HepG2 (cell line): Measurements from ENCODE around the gene CMIP. TPM values are rescaled to one million over a fixed set of nuclear protein-coding genes. Genes with fewer than 3 reads are reported as not detected.

Source experiments
- AKAP8 ChIP-seq: sonication (generic); formaldehyde crosslinking; IDR thresholded peaks from 2 replicates; pipeline ENCODE4 v1.5.1; 2020; ENCODE audit warnings: mild to moderate bottlenecking, missing genetic modification reagents
- CBX1 ChIP-seq: IDR thresholded peaks from one replicate; pipeline ENCODE4 v1.6.1; 2016; ENCODE audit warnings: antibody characterized with exemption, low read depth
- CEBPG ChIP-seq: IDR thresholded peaks from 2 replicates; pipeline ENCODE4 v1.6.1; 2016
- CTCF ChIP-seq: sonication (generic); formaldehyde crosslinking; IDR thresholded peaks from 2 replicates; pipeline ENCODE4 v1.5.0; 2020; ENCODE audit warnings: mild to moderate bottlenecking, missing genetic modification reagents, moderate library complexity
- HES4 ChIP-seq: sonication (generic); formaldehyde crosslinking; IDR thresholded peaks from 2 replicates; pipeline ENCODE4 v1.9.0; 2021; ENCODE audit warnings: mild to moderate bottlenecking, missing genetic modification reagents, borderline replicate concordance
- NFE2L1 ChIP-seq: sonication (generic); formaldehyde crosslinking; IDR thresholded peaks from 2 replicates; pipeline ENCODE4 v1.4.0; 2020; ENCODE audit warnings: missing genetic modification reagents, mild to moderate bottlenecking, borderline replicate concordance
- NFRKB ChIP-seq: fragments of 450-650 bp; IDR thresholded peaks from 2 replicates; pipeline ENCODE4 v1.6.1; 2017
- PPARG ChIP-seq: conservative IDR thresholded peaks from 2 replicates; pipeline ENCODE4 v1.6.1; 2016; ENCODE audit warnings: missing biosample characterization, missing genetic modification reagents
- RAD21 ChIP-seq: fragments of 450-650 bp; formaldehyde crosslinking; IDR thresholded peaks from 2 replicates; pipeline ENCODE4 v1.5.0; 2020; ENCODE audit warnings: mild to moderate bottlenecking
- RXRA ChIP-seq: sonication (generic); formaldehyde crosslinking; IDR thresholded peaks from 2 replicates; pipeline ENCODE4 v1.5.1; 2020; ENCODE audit warnings: missing genetic modification reagents
- SOX5 ChIP-seq: IDR thresholded peaks from 2 replicates; pipeline ENCODE4 v1.6.1; 2016; ENCODE audit warnings: borderline replicate concordance
- STAT6 ChIP-seq: sonication (generic); formaldehyde crosslinking; IDR thresholded peaks from 2 replicates; pipeline ENCODE4 v1.4.0; 2020; ENCODE audit warnings: missing genetic modification reagents, mild to moderate bottlenecking, borderline replicate concordance
- TBP ChIP-seq: sonication (generic); formaldehyde crosslinking; IDR thresholded peaks from 2 replicates; pipeline ENCODE4 v1.5.0; 2020; ENCODE audit warnings: missing genetic modification reagents
- USF2 ChIP-seq, 2 experiments: sonication (generic) in 1 of 2; formaldehyde crosslinking in 1 of 2; IDR thresholded peaks; 2 replicates each; pipeline versions ENCODE4 v1.5.1 to v1.6.1; 2011 to 2020; ENCODE audit warnings: borderline replicate concordance in 1 of 2, low read depth in 1 of 2, low read length in 1 of 2, mild to moderate bottlenecking in 1 of 2, missing genetic modification reagents in 1 of 2, moderate library complexity in 1 of 2
- ZFP62 ChIP-seq: sonication (generic); formaldehyde crosslinking; IDR thresholded peaks from 2 replicates; pipeline ENCODE4 v1.4.0; 2020; ENCODE audit warnings: missing genetic modification reagents
- ZFYVE20 ChIP-seq: sonication (generic); formaldehyde crosslinking; IDR thresholded peaks from 2 replicates; pipeline ENCODE4 v1.8.0; 2023; ENCODE audit warnings: low read depth, mild to moderate bottlenecking, moderate library complexity, missing genetic modification reagents, borderline replicate concordance
- ZNF382 ChIP-seq: sonication (generic); formaldehyde crosslinking; IDR thresholded peaks from 2 replicates; pipeline ENCODE4 v1.5.0; 2020; ENCODE audit warnings: missing genetic modification reagents, mild to moderate bottlenecking, borderline replicate concordance
- ZNF543 ChIP-seq: sonication (generic); formaldehyde crosslinking; IDR thresholded peaks from 2 replicates; pipeline ENCODE4 v1.4.0; 2020; ENCODE audit warnings: mild to moderate bottlenecking, missing genetic modification reagents
- ZNF547 ChIP-seq: sonication (generic); formaldehyde crosslinking; IDR thresholded peaks from 2 replicates; pipeline ENCODE4 v1.5.1; 2020; ENCODE audit warnings: mild to moderate bottlenecking, missing genetic modification reagents
- ZNF619 ChIP-seq: sonication (generic); formaldehyde crosslinking; IDR thresholded peaks from 2 replicates; pipeline ENCODE4 v1.4.0; 2020; ENCODE audit warnings: mild to moderate bottlenecking, missing genetic modification reagents
- ZNF737 ChIP-seq: sonication (generic); formaldehyde crosslinking; IDR thresholded peaks from 2 replicates; pipeline ENCODE4 v1.5.0; 2020; ENCODE audit warnings: missing genetic modification reagents, mild to moderate bottlenecking, borderline replicate concordance
- polyA plus RNA-seq, 8 experiments: library from polyadenylated mRNA; depleted of rRNA in 3 of 8; stranded (reverse) in 7 of 8; unstranded in 1 of 8; fragments of >200 nt; fragmentation: Illumina TruSeq in 4 of 8; extraction: Trizol in 4 of 8; gene quantifications; 2 replicates each; pipeline versions ENCODE4 v1.2.1 to v1.2.3, GENCODE V29; 2011 to 2016; ENCODE audit warnings: low read depth in 4 of 8, missing spikeins in 1 of 8, mixed read lengths in 1 of 8; ENCODE audit not compliant: insufficient read depth in 1 of 8
- total RNA-seq, 5 experiments: library from RNA; depleted of rRNA; stranded (reverse); fragments of >200 nt; fragmentation: Illumina TruSeq; extraction: Trizol; gene quantifications; 2 replicates each; pipeline ENCODE4 v1.2.3, GENCODE V29; 2016; ENCODE audit warnings: low read depth in 1 of 5

Gene CMIP
- total and polyA plus RNA-seq, 2 of the 13 experiments (the other 11 are each of a cell fraction or from before 2014, with no cell fraction given), result 10.9 to 18.1 TPM

DNA sequence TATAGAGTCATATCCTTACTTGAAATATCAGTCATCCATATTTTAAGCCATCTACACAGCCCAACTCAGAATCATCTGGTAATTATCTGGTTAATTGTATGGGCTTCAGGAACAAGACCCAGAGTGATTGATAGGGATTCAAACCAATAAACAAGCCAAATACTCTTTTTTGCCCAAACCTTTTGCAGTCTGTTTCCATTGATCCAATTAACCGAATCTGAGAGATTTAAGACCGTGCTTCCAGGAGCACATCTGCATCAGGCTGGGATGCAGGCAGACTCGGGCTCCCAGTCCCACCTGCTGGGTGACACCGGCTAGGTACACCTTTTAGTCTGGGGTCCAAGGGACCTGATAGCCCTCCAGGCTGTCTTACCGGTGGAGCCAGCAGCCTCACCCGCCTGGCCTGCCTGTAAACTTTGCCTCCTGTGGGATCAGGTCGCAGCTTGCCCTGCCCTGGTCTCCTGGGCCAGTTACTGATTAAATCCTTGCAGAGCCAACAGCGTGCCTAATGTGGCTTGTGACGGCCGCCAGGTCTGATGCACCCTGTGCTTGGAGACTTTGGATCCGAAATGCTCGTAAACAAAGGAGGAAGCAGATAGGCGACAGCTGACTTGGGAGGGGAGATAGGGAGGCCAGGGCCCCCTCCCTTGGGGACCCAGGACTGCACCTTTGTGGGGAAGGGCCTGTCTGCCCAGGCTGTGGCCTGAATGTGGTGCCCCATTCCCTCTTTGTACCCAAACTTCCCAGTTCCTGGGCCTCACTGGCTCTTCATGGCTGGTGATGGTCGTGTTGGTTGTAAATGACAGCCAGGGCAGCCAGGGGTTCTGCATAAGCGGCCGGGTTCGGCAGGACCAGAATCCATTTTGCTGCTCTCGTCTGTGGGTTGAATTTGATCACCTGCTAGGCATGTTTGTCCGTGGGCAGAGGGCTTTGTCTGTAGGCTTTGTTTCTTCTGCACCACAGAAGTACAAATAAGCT is 3.8 kb downstream of the CMIP start (continued):
- TF ChIP-seq USF2 (IDR thresholded peaks at IDR 0.05; ENCODE audit: low read depth, low read length) (0 out of 2 replicates have a peak, but pooled peaks have one; percentile 3), USF2 (CRISPR knock-in tag; IDR thresholded peaks at IDR 0.05; ENCODE audit: borderline replicate concordance) (peak; percentile 58; the same call in 1 of the 2 replicates), ZNF737 (CRISPR knock-in tag) (peak; percentile 58; the same call in 1 of the 2 replicates), SOX5 (CRISPR knock-in tag) (peak; percentile 91), CBX1 (peak; percentile 91), PPARG (CRISPR knock-in tag) (peak; percentile 88), HES4 (no peak; the same call in 1 of the 2 replicates), ZNF547 (CRISPR knock-in tag) (peak; percentile 93), NFRKB (no peak), TBP (peak; percentile 62; the same call in 1 of the 2 replicates), NFE2L1 (CRISPR knock-in tag) (peak; percentile 40; the same call in 1 of the 2 replicates), CTCF (peak; percentile 32), ZNF543 (CRISPR knock-in tag) (peak; percentile 96), ZFYVE20 (CRISPR knock-in tag) (no peak), ZNF382 (CRISPR knock-in tag) (no peak), RXRA (CRISPR knock-in tag) (peak; percentile 96), RAD21 (CRISPR knock-in tag) (peak; percentile 74), CEBPG (CRISPR knock-in tag) (peak; percentile 70), AKAP8 (CRISPR knock-in tag) (peak; percentile 87; the same call in 1 of the 2 replicates), STAT6 (CRISPR knock-in tag) (peak; percentile 75; the same call in 1 of the 2 replicates), ZNF619 (CRISPR knock-in tag) (no peak), ZFP62 (no peak)
